Stimulated activated CD8-positive, alpha-beta memory T cell treated with anti-CD3 and anti-CD28 coated beads, Interleukin-15, amount 100 ng/mL, for 24 hours (primary cell): Measurements from ENCODE around the gene LY6G5C.
A peak's percentile ranks its signal among the peaks of the same experiment; 100 is the strongest.

Source experiments
- DNase-seq: peaks from one replicate; pipeline ENCODE4 v3.0.0-alpha.2; 2020; ENCODE audit warnings: low read depth

Gene LY6G5C

GRCh38 chr6:31662124-31662723, 18.6 kb downstream of the LY6G5C start:
- no peak for DNase-seq

- DNase-seq: no peak
Measured at GRCh38 chr6:31661262-31662123, 19.4 kb downstream of the LY6G5C start.

GRCh38 chr6:31660381-31661261, 20.2 kb downstream of the LY6G5C start, which contains the start of gene C6orf47:
TSS of gene C6orf47 (minus strand) at chr6:31660778. CDS start at chr6:31659947, 831 bp downstream.
- peak; percentile 47 for DNase-seq

- DNase-seq: no peak
Measured at GRCh38 chr6:31659649-31660380, 21.1 kb downstream of the LY6G5C start.

- no peak for DNase-seq
Measured at GRCh38 chr6:31658983-31659648, 21.8 kb downstream of the LY6G5C start.

GRCh38 chr6:31658158-31658688, 22.6 kb downstream of the LY6G5C start:
- DNase-seq: no peak

GRCh38 chr6:31657406-31658157, 23.3 kb downstream of the LY6G5C start:
- no peak for DNase-seq

- DNase-seq: no peak
Measured at GRCh38 chr6:31655349-31656237, 25.3 kb downstream of the LY6G5C start, which contains the start of gene APOM. TSS of gene APOM (plus strand) at chr6:31655894. CDS start at chr6:31655967, 73 bp downstream.

- DNase-seq: no peak
Measured at GRCh38 chr6:31654574-31655348, 26.1 kb downstream of the LY6G5C start.

GRCh38 chr6:31652925-31653724, 27.7 kb downstream of the LY6G5C start:
- DNase-seq: no peak

GRCh38 chr6:31651602-31652191, 29.2 kb downstream of the LY6G5C start:
- DNase-seq: no peak

GRCh38 chr6:31645325-31645724, 35.5 kb downstream of the LY6G5C start:
- DNase-seq: no peak

- DNase-seq: no peak
Measured at GRCh38 chr6:31643818-31644454, 36.9 kb downstream of the LY6G5C start.

GRCh38 chr6:31642798-31643570, 37.9 kb downstream of the LY6G5C start:
- no peak for DNase-seq

- no peak for DNase-seq
Measured at GRCh38 chr6:31641370-31641769, 39.5 kb downstream of the LY6G5C start.

GRCh38 chr6:31640612-31641011, 40.3 kb downstream of the LY6G5C start:
- DNase-seq: no peak
